Myocyte (in vitro differentiated cells): ENCODE data around the gene MYH3. TPM values are rescaled to one million over a fixed set of nuclear protein-coding genes. Genes with fewer than 3 reads are reported as not detected.

Experiments used
- DNase-seq: peaks from one replicate; pipeline ENCODE4 v3.0.0-alpha.2; 2012; ENCODE audit warnings: low read depth
- total RNA-seq: library from RNA; depleted of rRNA; stranded (reverse); fragments of >200 nt; gene quantifications from 2 replicates; pipeline ENCODE4 v1.2.3, GENCODE V29; 2014

MYH3 gene
- total RNA-seq, 1 donor from 2014 or later = 7,123 TPM

- DNase-seq = peak; percentile 88
These were observed 42.5 kb downstream of the MYH3 start for GRCh38 chr17:10614536-10615155.

GRCh38 chr17:10613775-10614513 lies 43.2 kb downstream of the MYH3 start:
- peak; percentile 78 for DNase-seq

- no peak for DNase-seq
These were observed 44.0 kb downstream of the MYH3 start for GRCh38 chr17:10612957-10613744.

DNA sequence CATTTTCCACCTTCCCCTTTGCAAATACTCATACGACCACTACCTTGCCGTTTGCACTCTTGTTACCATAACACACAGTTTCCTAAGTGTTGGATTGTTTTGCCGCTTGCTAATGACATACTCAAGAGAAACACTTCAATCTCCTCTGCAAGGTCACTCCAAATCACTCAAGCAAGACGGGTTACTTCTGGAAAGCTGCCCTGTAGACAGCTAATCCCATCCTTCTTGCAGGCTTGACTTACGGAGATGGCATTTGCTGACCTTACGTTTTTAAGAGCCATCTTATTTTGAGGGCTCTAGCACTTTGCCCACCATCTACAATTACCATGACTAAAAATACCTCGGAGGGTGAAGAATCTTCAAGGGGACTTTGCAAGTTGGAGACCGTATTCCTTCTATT lies 46.2 kb downstream of the MYH3 start:
- DNase-seq = no peak

- DNase-seq = no peak
These were observed 48.9 kb downstream of the MYH3 start for GRCh38 chr17:10608244-10608643.

DNA sequence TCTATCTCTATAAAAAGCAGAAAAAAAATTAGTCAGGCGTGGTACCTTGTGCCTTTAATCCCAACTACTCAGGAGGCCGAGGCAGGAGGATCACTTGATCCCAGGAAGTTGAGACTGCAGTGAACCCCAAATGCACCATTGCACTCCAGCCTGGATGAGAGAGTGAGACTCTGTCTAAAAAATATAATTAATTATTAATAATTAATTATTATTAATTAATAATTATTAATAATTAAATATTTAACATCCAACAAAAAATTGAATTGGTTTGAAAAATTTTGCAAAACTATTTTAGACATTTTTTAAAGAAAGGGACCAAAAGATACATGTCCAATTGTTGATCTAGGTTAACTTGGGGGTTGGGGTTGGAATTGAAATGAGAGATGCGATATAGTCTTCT lies 51.0 kb downstream of the MYH3 start:
- no peak for DNase-seq

- peak; percentile 63 for DNase-seq
These were observed 51.8 kb downstream of the MYH3 start for GRCh38 chr17:10605221-10605783.

DNA sequence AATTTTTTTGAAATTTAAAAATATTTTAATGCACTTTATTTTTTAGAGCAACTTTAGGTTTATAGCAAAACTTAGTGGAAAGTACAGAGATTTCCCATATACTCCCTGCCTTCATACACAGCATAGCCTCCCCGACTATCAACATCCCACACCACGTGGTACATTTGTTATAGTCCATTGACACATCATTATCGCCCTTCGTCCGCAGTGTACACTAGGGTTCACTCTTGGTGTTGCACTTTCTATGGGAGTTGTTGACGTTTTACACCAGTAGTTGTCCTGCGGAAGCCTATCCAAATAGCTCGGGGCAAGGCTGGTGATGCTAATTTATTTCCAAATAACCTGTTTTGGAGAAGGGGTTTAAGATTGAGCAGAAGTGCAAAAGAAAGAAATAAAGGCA lies 52.6 kb downstream of the MYH3 start:
- DNase-seq = no peak

DNA sequence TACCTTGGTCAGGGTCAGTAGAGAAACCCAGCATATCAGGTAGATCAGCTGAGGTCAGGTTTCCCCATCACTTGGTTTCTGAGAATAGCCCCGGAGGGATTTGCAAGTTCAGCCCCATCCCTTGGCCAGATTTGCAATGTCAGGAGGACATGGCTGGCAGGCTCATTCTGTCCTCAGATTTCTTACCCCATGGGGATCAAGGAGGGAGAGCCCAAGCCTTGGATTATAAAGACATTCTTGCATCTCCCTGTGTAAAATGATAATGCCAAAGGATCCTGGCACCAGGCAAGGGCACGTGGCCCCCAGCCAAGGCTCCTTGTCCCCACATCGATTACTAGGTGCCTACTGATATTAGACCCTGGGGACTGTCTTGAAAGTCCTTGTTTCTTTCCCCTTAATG lies 53.2 kb downstream of the MYH3 start:
- DNase-seq = no peak

DNA sequence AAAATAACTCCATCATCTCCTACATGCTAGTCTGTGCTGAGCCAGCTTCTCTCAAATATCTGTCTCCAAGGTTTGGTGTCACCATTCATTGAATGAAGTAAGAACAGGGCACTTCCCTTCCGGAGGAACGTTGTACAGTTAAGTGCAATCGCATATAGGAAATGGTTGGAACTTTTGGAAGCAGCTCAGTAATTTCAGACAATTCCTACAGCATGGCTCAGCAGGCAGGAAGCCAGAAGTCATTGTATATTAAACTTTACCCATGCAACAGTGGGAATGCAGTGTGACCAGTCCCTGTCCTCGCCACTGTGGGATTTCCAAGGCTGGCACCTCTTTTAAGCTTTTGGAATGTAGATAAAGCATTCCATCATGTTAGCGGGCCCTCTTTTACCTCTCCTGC lies 56.5 kb downstream of the MYH3 start:
- no peak for DNase-seq

DNA sequence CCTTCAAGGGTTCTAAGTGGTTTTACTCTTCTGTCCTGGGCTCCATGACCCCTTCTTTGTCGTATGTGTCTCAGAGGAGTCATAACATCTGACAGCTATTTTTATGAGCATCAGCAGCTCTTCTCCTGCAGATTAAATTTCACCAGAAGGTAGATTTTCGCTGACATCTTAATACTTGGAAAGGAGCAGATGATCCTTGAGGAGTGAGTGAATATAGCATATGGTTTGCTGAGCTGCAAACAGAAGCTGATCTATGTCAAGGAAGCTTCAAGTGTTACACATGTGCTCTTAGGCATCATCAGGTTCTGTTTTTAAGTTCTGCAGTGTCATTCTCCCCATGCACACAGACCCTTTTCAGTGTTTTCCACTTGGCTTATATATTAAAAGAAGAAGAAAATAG lies 58.5 kb downstream of the MYH3 start:
- peak; percentile 68 for DNase-seq

DNA sequence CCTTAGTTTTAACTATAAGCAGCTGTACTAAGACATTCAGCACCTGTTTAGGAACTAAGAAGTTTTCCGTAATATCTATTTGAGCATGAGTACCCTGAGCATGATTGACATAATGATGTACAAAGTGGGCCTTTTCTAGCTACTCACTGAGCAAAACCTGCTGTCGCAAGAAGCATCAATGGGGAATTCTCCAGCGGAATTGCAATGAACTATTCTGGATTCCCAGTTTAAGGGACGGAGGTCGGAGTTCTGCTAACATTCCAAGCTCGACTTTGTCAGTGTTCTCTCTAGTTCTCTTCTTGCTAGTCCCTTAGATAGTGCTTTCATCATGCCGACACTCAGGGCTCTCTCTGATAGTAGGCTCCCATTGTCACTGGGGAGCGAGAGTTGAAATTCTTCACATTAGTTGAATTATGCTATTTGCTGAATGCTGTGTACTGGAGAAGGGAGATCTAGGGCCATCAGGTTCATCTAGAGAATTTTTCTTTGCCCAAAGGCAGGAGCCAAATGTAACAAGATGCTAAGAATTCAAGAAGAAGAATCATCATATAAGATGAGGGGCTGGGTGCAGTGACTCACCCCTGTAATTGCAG lies 67.5 kb downstream of the MYH3 start:
- DNase-seq = no peak

GRCh38 chr17:10585529-10585928 lies 71.6 kb downstream of the MYH3 start:
- no peak for DNase-seq

DNA sequence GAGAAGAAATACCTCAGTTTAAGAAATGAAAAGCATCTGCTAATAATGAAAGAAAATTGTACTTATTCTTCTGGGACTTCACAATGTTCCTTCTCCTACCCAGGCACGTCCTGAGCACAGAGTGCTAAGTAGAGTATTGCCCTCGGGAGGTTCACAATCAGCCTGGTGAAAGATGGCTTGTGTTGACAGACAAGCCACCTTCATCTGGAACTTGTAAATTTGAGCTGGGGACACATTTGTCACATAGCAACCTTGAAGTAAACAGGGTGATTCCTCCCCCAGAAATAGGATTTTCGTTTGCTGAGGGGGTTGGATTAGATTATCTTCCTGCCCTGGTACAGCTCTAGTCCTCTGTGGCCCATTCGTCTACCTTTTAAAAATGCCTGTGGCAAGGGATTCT lies 73.3 kb downstream of the MYH3 start:
- no peak for DNase-seq

DNA sequence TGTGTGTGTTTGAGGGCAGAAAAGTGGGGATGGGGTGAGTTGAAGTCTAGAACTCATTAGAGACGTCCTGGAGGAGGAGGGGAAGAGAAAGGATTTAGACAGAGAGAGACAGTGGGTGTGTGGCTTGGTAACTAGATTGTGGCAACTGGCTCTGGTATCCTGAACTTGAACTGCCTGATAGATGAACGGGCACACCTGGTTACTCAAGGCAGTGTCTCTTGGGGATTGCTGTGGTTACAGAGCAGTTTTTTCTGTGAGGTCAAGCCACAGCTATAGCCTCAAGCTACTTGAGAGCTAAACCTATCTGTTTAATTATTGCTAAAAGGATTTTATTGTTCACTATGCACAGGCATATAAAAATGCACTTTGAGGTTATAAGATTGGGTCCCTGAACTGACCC lies 77.8 kb downstream of the MYH3 start:
- peak; percentile 87 for DNase-seq

Other genes with a start within 250 kb of the MYH3 start
- 715 and 853 TPM in 2 replicates for gene MYH8, start 235.4 kb downstream of the MYH3 start, total RNA-seq
- not detected in 2 replicates for gene MYH4, start 187.8 kb downstream of the MYH3 start, total RNA-seq
- gene MYH1, start 138.8 kb downstream of the MYH3 start, total RNA-seq = 0.36 and 1.8 TPM in 2 replicates
- 17.2 and 32.5 TPM in 2 replicates for gene MYH2, start 107.7 kb downstream of the MYH3 start, total RNA-seq
- gene SCO1, start 40.2 kb upstream of the MYH3 start, total RNA-seq = 49.0 and 53.8 TPM in 2 replicates
- gene ADPRM, start 40.3 kb upstream of the MYH3 start, total RNA-seq = 20.2 and 22.2 TPM in 2 replicates
- gene TMEM220, start 72.7 kb upstream of the MYH3 start, total RNA-seq = 3.3 TPM in 2 replicates
- not detected in 2 replicates for gene TMEM238L, start 146.8 kb upstream of the MYH3 start, total RNA-seq
- not detected in 2 replicates for gene PIRT, start 180.8 kb upstream of the MYH3 start, total RNA-seq